Stomach (tissue), 4 donors: Measurements from ENCODE around the gene RSRC2.

ENCODE experiments used
- EP300 ChIP-seq: sonication (generic); formaldehyde crosslinking; IDR thresholded peaks from one replicate; pipeline ENCODE4 v1.6.1; 2017; ENCODE audit warnings: antibody characterized with exemption
- TF ChIP-seq, protein P1 (sequence below), 7 experiments: fragments of 450-650 bp in 4 of 7; fragments of 200-600 bp in 3 of 7; sonication (generic) in 3 of 7; IDR thresholded peaks; one replicate each; pipeline ENCODE4 v1.5.1; 2016 to 2019; ENCODE audit warnings: antibody characterized with exemption in 7 of 7, control low read depth in 2 of 7, mild to moderate bottlenecking in 1 of 7

DNA sequence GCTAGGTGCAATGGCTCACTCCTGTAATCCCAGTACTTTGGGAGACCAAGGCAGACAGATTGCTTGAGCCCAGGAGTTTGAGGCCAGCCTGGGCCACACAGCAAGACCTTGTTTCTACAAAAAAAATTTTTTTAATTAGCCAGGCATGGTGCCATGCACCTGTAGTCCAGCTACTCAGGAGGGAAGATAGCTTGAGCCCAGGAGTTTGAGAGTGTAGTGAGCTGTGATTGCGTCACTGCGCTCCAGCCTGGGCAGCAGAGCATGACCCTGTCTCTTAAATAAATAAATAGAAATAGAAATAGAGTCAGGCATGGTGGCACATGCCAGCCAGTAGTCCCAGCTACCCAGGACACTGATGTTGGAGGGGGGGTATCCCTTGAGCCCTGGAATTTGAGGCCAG, 67.5 kb downstream of the RSRC2 start:
- TF ChIP-seq, protein P1, sequence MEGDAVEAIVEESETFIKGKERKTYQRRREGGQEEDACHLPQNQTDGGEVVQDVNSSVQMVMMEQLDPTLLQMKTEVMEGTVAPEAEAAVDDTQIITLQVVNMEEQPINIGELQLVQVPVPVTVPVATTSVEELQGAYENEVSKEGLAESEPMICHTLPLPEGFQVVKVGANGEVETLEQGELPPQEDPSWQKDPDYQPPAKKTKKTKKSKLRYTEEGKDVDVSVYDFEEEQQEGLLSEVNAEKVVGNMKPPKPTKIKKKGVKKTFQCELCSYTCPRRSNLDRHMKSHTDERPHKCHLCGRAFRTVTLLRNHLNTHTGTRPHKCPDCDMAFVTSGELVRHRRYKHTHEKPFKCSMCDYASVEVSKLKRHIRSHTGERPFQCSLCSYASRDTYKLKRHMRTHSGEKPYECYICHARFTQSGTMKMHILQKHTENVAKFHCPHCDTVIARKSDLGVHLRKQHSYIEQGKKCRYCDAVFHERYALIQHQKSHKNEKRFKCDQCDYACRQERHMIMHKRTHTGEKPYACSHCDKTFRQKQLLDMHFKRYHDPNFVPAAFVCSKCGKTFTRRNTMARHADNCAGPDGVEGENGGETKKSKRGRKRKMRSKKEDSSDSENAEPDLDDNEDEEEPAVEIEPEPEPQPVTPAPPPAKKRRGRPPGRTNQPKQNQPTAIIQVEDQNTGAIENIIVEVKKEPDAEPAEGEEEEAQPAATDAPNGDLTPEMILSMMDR (IDR thresholded peaks at IDR 0.05) = no peak
- TF ChIP-seq EP300 = no peak
